Measurements from ENCODE around the gene PRXL2B.

PRXL2B gene

GRCh38 chr1:2638466-2639115 lies 52.0 kb downstream of the PRXL2B start:
- no peak for FAIRE-seq

GRCh38 chr1:2639203-2639602 lies 52.6 kb downstream of the PRXL2B start:
- no peak for FAIRE-seq

- FAIRE-seq: no peak
Measured at GRCh38 chr1:2639607-2640521, 53.3 kb downstream of the PRXL2B start.

- no peak for FAIRE-seq
Measured at GRCh38 chr1:2640626-2641025, 54.0 kb downstream of the PRXL2B start.

Measured in islet of Langerhans (tissue), 1 donor.